ENCODE measurements around the gene SCEL. TPM values are rescaled to one million over a fixed set of nuclear protein-coding genes. Genes with fewer than 3 reads are reported as not detected.

The SCEL gene
- total RNA-seq, 1 experiment from 2014 or later, result 0.07 TPM

DNA sequence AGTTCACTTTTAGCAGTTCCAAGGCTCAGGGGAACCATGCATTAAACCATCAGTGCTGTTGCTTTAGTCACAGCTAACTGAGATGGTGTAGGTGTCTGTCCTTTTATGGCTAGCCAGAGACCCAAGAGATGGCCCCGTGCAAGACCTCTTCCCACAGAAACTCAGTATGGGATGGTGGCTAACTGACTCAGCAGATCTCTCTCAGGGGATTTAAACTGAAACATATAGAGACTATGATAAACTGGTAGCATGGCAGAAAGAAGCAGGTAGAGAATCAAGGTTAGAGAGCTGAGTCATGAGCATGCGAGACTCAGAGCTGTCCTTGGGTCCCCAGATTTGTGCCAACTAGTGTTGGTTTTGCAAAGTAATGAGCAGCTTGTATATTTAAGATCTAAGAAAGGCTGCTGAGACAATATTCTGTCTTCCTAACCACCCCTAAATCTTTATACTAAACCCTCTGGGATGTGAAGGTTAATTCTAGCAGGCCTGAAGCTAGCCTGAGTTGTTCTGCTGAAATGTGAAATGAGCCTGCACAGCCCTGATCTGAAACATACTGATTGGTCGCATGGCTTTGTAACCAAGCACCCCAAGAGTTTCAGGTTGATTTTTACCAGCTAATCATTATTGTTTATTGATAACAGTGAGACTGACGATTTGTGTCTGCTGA lies 6.5 kb upstream of the SCEL start:
- intact Hi-C loops (cut with micrococcal nuclease), result no loop called here
- TF ChIP-seq CBX3 (IDR thresholded peaks at IDR 0.05; ENCODE audit: low read depth) (no peak), SP1 (IDR thresholded peaks at IDR 0.05; ENCODE audit: low read depth) (no peak), RAD21 (IDR thresholded peaks at IDR 0.05; ENCODE audit: low read depth) (no peak), FOSL1 (IDR thresholded peaks at IDR 0.05; ENCODE audit: low read depth) (no peak), POLR2A (IDR thresholded peaks at IDR 0.05; ENCODE audit: borderline replicate concordance, extremely low read depth, insufficient read depth, insufficient read length) (no peak), ZNF274 (IDR thresholded peaks at IDR 0.05; ENCODE audit: low read depth, low read length) (no peak), SIN3A (IDR thresholded peaks at IDR 0.05; ENCODE audit: low read depth) (no peak)
- TF ChIP-seq, protein P1, sequence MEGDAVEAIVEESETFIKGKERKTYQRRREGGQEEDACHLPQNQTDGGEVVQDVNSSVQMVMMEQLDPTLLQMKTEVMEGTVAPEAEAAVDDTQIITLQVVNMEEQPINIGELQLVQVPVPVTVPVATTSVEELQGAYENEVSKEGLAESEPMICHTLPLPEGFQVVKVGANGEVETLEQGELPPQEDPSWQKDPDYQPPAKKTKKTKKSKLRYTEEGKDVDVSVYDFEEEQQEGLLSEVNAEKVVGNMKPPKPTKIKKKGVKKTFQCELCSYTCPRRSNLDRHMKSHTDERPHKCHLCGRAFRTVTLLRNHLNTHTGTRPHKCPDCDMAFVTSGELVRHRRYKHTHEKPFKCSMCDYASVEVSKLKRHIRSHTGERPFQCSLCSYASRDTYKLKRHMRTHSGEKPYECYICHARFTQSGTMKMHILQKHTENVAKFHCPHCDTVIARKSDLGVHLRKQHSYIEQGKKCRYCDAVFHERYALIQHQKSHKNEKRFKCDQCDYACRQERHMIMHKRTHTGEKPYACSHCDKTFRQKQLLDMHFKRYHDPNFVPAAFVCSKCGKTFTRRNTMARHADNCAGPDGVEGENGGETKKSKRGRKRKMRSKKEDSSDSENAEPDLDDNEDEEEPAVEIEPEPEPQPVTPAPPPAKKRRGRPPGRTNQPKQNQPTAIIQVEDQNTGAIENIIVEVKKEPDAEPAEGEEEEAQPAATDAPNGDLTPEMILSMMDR (IDR thresholded peaks at IDR 0.05 in 2 of 3, conservative IDR thresholded peaks at IDR 0.05 in 1 of 3; ENCODE audit: borderline replicate concordance in 1 of 3, insufficient read depth in 1 of 3, low read depth in 2 of 3, low read length in 2 of 3), result no peak
- TF ChIP-seq, protein P2, sequence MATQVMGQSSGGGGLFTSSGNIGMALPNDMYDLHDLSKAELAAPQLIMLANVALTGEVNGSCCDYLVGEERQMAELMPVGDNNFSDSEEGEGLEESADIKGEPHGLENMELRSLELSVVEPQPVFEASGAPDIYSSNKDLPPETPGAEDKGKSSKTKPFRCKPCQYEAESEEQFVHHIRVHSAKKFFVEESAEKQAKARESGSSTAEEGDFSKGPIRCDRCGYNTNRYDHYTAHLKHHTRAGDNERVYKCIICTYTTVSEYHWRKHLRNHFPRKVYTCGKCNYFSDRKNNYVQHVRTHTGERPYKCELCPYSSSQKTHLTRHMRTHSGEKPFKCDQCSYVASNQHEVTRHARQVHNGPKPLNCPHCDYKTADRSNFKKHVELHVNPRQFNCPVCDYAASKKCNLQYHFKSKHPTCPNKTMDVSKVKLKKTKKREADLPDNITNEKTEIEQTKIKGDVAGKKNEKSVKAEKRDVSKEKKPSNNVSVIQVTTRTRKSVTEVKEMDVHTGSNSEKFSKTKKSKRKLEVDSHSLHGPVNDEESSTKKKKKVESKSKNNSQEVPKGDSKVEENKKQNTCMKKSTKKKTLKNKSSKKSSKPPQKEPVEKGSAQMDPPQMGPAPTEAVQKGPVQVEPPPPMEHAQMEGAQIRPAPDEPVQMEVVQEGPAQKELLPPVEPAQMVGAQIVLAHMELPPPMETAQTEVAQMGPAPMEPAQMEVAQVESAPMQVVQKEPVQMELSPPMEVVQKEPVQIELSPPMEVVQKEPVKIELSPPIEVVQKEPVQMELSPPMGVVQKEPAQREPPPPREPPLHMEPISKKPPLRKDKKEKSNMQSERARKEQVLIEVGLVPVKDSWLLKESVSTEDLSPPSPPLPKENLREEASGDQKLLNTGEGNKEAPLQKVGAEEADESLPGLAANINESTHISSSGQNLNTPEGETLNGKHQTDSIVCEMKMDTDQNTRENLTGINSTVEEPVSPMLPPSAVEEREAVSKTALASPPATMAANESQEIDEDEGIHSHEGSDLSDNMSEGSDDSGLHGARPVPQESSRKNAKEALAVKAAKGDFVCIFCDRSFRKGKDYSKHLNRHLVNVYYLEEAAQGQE (IDR thresholded peaks at IDR 0.05; ENCODE audit: low read depth), result no peak
- Histone ChIP-seq H3K27me3 (ENCODE audit: insufficient read depth, low read length) (no peaks in the 10 kb centered on the region), H3K9me2 (ENCODE audit: insufficient read depth) (no peaks in the 10 kb centered on the region), H4K20me1 (ENCODE audit: insufficient read depth) (no peaks in the 10 kb centered on the region), H3K27ac (ENCODE audit: low read depth, low read length) (no peak overlapping the region), H3K4me1 (ENCODE audit: control insufficient read depth in 1 of 2, insufficient read depth in 2 of 2, low read length in 2 of 2) (no peaks in the 10 kb centered on the region), H2AFZ (ENCODE audit: low read depth, low read length, poor library complexity, severe bottlenecking) (no peak overlapping the region), H3K9me3 (ENCODE audit: control insufficient read depth in 1 of 2, insufficient read depth in 1 of 2, low read depth in 1 of 2, low read length in 2 of 2) (no peaks in the 10 kb centered on the region), H3K9ac (ENCODE audit: low read length) (no peak overlapping the region), H3K4me3 (replicated peaks in 1 of 2; ENCODE audit: low read depth in 1 of 2, low read length in 2 of 2) (no peak overlapping the region), H3K79me2 (ENCODE audit: insufficient read depth, low read length) (no peaks in the 10 kb centered on the region), H3K36me3 (ENCODE audit: control insufficient read depth in 1 of 2, insufficient read depth in 2 of 2, low read length in 2 of 2) (no peaks in the 10 kb centered on the region), H3K4me2 (ENCODE audit: low read length) (no peak overlapping the region)
- ChIA-PET CTCF (interaction anchor here (1.1 kb wide), 1 partner anchor 36 kb away, joined by 3 read pairs; no protein-coding TSS in a partner anchor), RAD21 (ENCODE audit: low non-redundant PET in 1 of 2, low total read pairs in 2 of 2, uncharacterized antibody in 2 of 2, unreplicated experiment in 2 of 2) (no interaction called here), POLR2A (interaction anchor here (1.0 kb wide), 1 partner anchor 7 kb away, joined by 3 read pairs; no protein-coding TSS in a partner anchor)
- BruUV-seq (replicated peaks), result no TSS peak
- DNase-seq (ENCODE audit: low read depth, low spot score), result no peak
- ATAC-seq, result no peak
